ENCODE results near the gene IL4R. TPM values are rescaled to one million over a fixed set of nuclear protein-coding genes. Genes with fewer than 3 reads are reported as not detected.

IL4R gene
- total RNA-seq, 1 donor from 2014 or later, result 12.3 TPM

DNA sequence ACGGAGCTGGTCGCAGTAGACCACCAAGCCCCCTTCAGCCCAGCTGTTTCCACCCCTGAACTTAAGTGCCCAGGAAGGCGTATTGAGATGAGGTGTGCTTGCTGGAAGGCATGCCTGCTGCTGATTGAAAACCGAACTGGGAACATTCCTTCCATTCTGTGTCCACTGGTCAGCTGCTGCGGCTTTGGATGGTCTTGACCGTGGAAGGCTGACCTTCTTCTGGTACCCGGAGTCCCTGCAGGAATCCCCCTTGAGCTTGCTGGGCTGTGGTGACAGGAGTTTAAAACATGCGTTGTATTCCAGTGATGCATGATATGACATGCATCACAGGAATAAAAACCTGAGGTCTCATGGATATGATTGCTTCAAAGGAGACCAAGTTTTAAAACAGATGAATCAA lies 31.4 kb downstream of the IL4R start:
- H3K27me3 Mint-ChIP-seq, result no peaks in the 10 kb centered on the region
- DNase-seq (ENCODE audit: extremely low spot score, unreplicated experiment), result no peak
- H3K4me3 Mint-ChIP-seq, result no peak overlapping the region
- H3K27ac Mint-ChIP-seq, result no peak overlapping the region
- H3K36me3 Mint-ChIP-seq, result peaks cover 14% of the 10 kb centered on the region
- no peaks in the 10 kb centered on the region for H3K9me3 Mint-ChIP-seq
- no peaks in the 10 kb centered on the region for H3K4me1 Mint-ChIP-seq (ENCODE audit: unreplicated experiment)
- TF ChIP-seq CTCF (conservative IDR thresholded peaks at IDR 0.05), result no peak

GRCh38 chr16:27346819-27347218 lies 33.0 kb downstream of the IL4R start:
- Mint-ChIP-seq H3K4me3 (no peak overlapping the region), H3K9me3 (no peaks in the 10 kb centered on the region), H3K27me3 (no peaks in the 10 kb centered on the region), H3K4me1 (ENCODE audit: unreplicated experiment) (no peaks in the 10 kb centered on the region), H3K36me3 (peaks cover 9% of the 10 kb centered on the region), H3K27ac (no peak overlapping the region)
- no peak for DNase-seq (ENCODE audit: extremely low spot score, unreplicated experiment)
- no peak for TF ChIP-seq CTCF (conservative IDR thresholded peaks at IDR 0.05)

DNA sequence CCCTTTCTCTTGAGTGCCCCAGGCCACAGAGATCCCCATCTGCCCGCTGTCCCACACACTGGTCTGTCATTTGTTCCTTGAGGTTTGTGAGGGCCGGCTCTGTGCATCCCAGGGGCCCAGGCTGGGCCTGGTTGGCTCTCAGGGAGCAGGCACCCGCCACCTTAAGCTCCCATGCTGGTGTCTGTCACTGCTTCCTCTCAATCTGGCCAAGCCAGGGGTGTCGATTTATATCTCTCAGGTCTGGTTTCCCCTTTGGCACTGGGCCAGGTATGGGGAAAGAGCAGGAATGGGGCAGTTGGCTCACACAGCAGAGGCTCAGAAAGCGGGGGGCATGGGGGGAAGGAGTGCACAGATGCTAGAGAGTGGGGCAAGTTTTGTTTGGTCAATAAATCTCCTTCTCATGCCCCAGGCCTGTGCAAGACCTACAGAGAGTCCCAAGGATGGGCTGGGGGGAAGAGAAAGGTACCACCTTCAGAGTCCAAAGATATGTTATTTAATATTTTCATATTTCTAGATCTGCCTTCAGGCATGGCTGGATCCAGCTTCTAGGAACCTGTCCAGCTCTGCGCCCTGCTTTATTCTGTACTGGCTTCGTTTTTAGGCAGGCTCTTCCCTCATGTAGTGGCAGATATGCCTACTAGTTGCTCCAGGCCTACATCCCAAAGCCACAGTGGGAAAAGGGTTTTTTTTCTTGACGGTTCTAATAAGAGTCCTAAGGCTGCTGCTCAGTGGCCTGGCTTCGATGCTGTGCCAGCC lies 34.3 kb downstream of the IL4R start:
- TF ChIP-seq CTCF (conservative IDR thresholded peaks at IDR 0.05), result no peak
- Mint-ChIP-seq H3K4me1 (ENCODE audit: unreplicated experiment) (no peaks in the 10 kb centered on the region), H3K36me3 (peaks cover 5% of the 10 kb centered on the region), H3K9me3 (no peaks in the 10 kb centered on the region), H3K27me3 (no peaks in the 10 kb centered on the region), H3K27ac (no peak overlapping the region), H3K4me3 (no peak overlapping the region)
- DNase-seq (ENCODE audit: extremely low spot score, unreplicated experiment), result no peak

DNA sequence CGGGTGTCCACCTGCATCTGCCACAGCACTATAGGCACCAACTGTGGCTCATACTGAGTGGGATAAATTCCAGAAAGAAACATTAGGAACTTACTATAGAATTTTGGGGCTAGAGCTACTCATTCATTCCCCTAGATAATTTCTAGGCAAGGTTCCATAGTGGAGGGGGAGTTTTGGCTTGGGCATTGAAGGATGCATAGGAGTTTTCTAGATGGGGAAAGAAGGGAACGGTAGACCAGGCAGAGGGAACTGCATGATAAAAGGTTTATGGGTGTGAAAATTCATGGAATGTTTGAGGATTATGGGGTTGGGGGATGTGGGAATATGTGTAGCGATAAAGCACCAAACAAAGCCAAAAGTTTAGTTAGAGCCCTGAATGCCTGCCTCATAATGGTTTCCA lies 35.5 kb downstream of the IL4R start:
- no peak for DNase-seq (ENCODE audit: extremely low spot score, unreplicated experiment)
- Mint-ChIP-seq H3K4me1 (ENCODE audit: unreplicated experiment) (no peaks in the 10 kb centered on the region), H3K36me3 (peaks cover 8% of the 10 kb centered on the region), H3K9me3 (no peaks in the 10 kb centered on the region), H3K27ac (no peak overlapping the region), H3K27me3 (no peaks in the 10 kb centered on the region), H3K4me3 (no peak overlapping the region)
- no peak for TF ChIP-seq CTCF (conservative IDR thresholded peaks at IDR 0.05)

DNA sequence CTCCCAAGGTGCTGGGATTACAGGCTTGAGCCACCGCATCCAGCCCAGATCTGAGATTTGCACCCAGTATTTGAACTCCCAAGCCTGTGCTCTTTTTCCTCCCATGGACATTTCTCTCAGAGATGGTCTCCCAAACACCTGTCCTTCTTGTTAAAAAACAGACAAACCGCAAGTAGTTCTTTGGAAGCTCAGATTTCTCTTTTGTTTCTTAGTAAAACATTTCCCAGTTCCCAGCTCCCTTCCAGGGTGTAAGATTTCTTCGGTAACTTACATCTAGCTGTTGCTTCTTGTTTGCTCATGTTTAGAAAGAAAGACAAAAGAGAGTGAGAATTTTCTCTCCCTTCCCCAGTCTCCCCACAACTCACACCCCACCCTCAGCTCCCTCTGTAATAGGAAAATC lies 36.2 kb downstream of the IL4R start:
- Mint-ChIP-seq H3K36me3 (peaks cover 10% of the 10 kb centered on the region), H3K27me3 (no peaks in the 10 kb centered on the region), H3K4me3 (no peak overlapping the region), H3K27ac (no peak overlapping the region), H3K9me3 (no peaks in the 10 kb centered on the region), H3K4me1 (ENCODE audit: unreplicated experiment) (no peaks in the 10 kb centered on the region)
- no peak for TF ChIP-seq CTCF (conservative IDR thresholded peaks at IDR 0.05)
- DNase-seq (ENCODE audit: extremely low spot score, unreplicated experiment), result no peak

Measured in type B pancreatic cell (in vitro differentiated cells).